Osteoblast (primary cell): ENCODE results near the gene PKMYT1. TPM values are rescaled to one million over a fixed set of nuclear protein-coding genes. Genes with fewer than 3 reads are reported as not detected.

Source experiments
- DNase-seq: peaks from one replicate; pipeline ENCODE4 v3.0.0; 2011; ENCODE audit warnings: low spot score, mixed read lengths; ENCODE audit not compliant: insufficient read length; ENCODE audit errors: missing footprints
- H2AFZ ChIP-seq: 2 replicates; pipeline ENCODE4 v1.6.0; 2011; ENCODE audit warnings: mild to moderate bottlenecking, low read length
- H3K27ac ChIP-seq: 2 replicates; pipeline ENCODE4 v1.5.1; 2011; ENCODE audit warnings: mild to moderate bottlenecking, low read depth, low read length, moderate library complexity
- H3K27me3 ChIP-seq: 2 replicates; pipeline ENCODE4 v1.6.0; 2012; ENCODE audit warnings: mild to moderate bottlenecking, control low read depth, inconsistent platforms, low read length, moderate library complexity; ENCODE audit not compliant: insufficient read depth
- H3K36me3 ChIP-seq: 2 replicates; pipeline ENCODE4 v1.5.1; 2011; ENCODE audit warnings: mild to moderate bottlenecking, low read length, control low read depth, moderate library complexity; ENCODE audit not compliant: insufficient read depth
- H3K4me1 ChIP-seq: 2 replicates; pipeline ENCODE4 v1.5.1; 2011; ENCODE audit warnings: mild to moderate bottlenecking, low read length, control low read depth, moderate library complexity; ENCODE audit not compliant: insufficient read depth
- H3K4me2 ChIP-seq: 2 replicates; pipeline ENCODE4 v1.6.0; 2011; ENCODE audit warnings: mild to moderate bottlenecking, low read length; ENCODE audit not compliant: insufficient read depth
- H3K4me3 ChIP-seq: fragments of 200-600 bp; sonication (generic); 3 replicates; pipeline ENCODE4 v1.5.1; 2012; ENCODE audit warnings: mild to moderate bottlenecking, low read length, inconsistent platforms; ENCODE audit not compliant: insufficient read depth
- H3K79me2 ChIP-seq: 2 replicates; pipeline ENCODE4 v1.6.0; 2012; ENCODE audit warnings: mild to moderate bottlenecking, low read length, control low read depth, inconsistent platforms; ENCODE audit not compliant: insufficient read depth
- H3K9me3 ChIP-seq: 2 replicates; pipeline ENCODE4 v1.5.1; 2011; ENCODE audit warnings: low read depth, low read length, control low read depth
- H4K20me1 ChIP-seq: 2 replicates; pipeline ENCODE4 v1.6.0; 2012; ENCODE audit warnings: mild to moderate bottlenecking, low read length, control low read depth; ENCODE audit not compliant: insufficient read depth
- CTCF ChIP-seq: IDR thresholded peaks from 2 replicates; pipeline ENCODE4 v1.5.1; 2011; ENCODE audit warnings: mild to moderate bottlenecking, low read depth, low read length, moderate library complexity; ENCODE audit errors: extremely low read depth
- total RNA-seq: library from RNA; depleted of rRNA; stranded (reverse); fragments of >200 nt; gene quantifications from 2 replicates; pipeline ENCODE4 v1.2.3, GENCODE V29; 2012

The PKMYT1 gene
- total RNA-seq, 1 donor: 1.4 TPM

DNA sequence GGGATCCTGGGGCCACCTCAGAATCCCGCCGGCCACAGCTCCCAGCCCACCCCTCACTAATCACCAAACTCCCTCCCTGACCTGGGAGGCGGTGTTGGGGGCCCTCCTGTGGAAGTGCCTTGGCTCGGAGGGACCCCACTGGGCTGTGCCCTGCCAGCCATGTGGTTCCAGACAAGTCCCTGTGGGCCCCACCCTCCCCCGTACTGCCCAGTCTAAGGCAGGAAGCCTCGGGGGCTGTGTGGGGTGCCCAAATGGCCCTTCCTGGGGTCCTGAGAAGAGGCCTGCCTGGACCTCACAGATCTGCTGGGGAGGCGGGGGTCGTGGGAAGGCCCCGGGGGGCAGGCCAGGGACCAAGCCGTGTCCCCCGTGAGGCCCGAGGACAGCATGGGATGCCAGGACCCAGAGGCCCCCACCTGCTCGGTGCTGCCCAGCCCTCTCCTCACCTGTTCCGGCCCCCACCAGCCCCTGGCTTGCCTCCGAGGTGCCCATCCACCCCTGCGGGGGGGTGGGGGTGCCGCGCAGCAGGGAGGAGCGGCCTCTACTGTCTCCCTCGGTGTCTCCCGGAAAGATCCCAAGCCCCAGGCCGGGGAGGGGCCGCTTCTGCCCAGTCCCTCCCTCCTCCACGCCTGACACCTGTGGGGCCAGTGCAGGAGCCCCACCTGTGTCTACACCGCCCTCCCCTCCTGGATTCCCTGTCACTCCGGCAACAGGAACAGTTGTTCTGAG, 25.4 kb downstream of the PKMYT1 start:
- no peaks in the 10 kb centered on the region for H3K36me3 ChIP-seq
- no peak overlapping the region for H3K27ac ChIP-seq
- H2AFZ ChIP-seq: no peak overlapping the region
- DNase-seq: peak; percentile 47
- no peak overlapping the region for H3K4me3 ChIP-seq
- no peak overlapping the region for H3K4me2 ChIP-seq
- TF ChIP-seq CTCF: no peak
- H3K79me2 ChIP-seq: no peaks in the 10 kb centered on the region
- no peaks in the 10 kb centered on the region for H3K9me3 ChIP-seq
- H4K20me1 ChIP-seq: no peaks in the 10 kb centered on the region
- H3K4me1 ChIP-seq: no peaks in the 10 kb centered on the region
- peaks cover 18% of the 10 kb centered on the region for H3K27me3 ChIP-seq

DNA sequence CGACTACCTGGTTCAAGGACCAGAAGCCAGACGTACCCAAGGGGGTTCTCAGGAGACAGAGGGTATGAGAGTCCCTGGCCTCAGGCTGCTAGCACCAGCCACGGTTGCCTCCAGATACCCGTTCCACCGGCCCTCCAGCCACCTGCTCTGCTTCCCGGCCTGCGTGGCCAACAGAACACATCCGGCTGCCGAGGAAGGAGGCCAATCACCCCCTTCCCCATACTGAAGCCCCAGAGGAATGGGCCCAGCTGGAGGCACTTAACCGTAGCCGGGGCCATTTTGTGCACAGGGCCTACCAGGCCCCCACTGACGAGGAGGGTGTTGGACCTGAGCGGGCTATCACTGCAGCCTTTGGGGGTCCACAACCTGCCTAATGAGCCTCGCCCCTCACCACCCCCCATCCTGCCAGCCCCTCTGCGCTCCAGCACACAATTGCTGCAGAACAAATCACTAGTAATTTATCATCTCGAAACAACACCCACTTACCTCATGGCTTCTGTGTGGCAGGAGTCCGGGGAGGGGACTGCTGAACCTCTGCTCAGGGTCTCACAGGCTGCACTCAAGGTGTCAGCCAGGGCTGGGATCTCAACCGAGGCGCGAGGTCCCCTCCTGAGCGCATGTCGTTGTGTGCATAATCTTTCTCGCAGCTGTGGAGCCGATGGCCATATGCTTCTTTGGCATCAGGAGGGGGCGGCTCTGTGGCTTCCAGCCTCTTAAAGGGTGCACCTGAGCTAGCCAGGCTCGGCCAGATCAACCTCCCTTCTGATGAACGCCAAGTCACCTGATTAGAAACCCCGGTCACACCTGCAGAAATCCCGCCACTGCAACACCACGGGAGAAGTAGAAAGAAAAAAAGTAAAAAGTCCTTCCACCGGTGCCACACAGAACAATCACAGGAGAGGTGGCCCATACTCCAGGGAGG, 26.3 kb downstream of the PKMYT1 start:
- Histone ChIP-seq H3K4me1 (no peaks in the 10 kb centered on the region), H4K20me1 (no peaks in the 10 kb centered on the region), H3K4me3 (no peak overlapping the region), H3K27me3 (peaks cover 12% of the 10 kb centered on the region), H3K27ac (no peak overlapping the region), H3K36me3 (no peaks in the 10 kb centered on the region), H3K79me2 (no peaks in the 10 kb centered on the region), H3K9me3 (no peaks in the 10 kb centered on the region), H2AFZ (no peak overlapping the region), H3K4me2 (no peak overlapping the region)
- DNase-seq: peak; percentile 22
- TF ChIP-seq CTCF: no peak

GRCh38 chr16:2952679-2953078, 27.6 kb downstream of the PKMYT1 start:
- Histone ChIP-seq H2AFZ (no peak overlapping the region), H3K27me3 (peaks cover 10% of the 10 kb centered on the region), H4K20me1 (no peaks in the 10 kb centered on the region), H3K27ac (no peak overlapping the region), H3K4me3 (no peak overlapping the region), H3K79me2 (no peaks in the 10 kb centered on the region), H3K9me3 (no peaks in the 10 kb centered on the region), H3K36me3 (peaks cover 5% of the 10 kb centered on the region), H3K4me2 (no peak overlapping the region), H3K4me1 (no peaks in the 10 kb centered on the region)
- TF ChIP-seq CTCF: no peak
- peak; percentile 59 for DNase-seq

DNA sequence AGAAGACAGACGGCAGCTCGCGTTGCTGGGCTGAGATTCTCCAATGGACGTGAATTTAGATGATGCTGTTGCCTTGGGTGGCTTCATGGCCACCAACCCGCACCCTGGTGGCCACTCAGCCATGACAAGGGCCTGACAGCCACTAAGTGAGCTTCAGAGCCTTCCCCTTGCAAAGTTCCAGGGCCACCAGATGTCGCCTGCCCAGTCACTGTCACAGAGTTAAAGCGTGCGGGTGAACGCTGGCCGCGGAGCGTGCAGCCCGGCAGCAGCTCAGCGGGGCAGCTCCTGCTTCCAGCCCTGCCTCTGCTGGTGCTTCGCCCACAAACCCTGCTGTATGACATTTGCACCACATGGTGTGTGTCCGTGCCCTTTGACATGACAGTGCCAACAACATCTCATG, 29.5 kb downstream of the PKMYT1 start:
- Histone ChIP-seq H3K27me3 (peaks cover 10% of the 10 kb centered on the region), H3K4me1 (no peaks in the 10 kb centered on the region), H3K36me3 (peaks cover 11% of the 10 kb centered on the region), H4K20me1 (no peaks in the 10 kb centered on the region), H2AFZ (no peak overlapping the region), H3K4me2 (no peak overlapping the region), H3K79me2 (no peaks in the 10 kb centered on the region), H3K9me3 (no peaks in the 10 kb centered on the region), H3K4me3 (no peak overlapping the region), H3K27ac (no peak overlapping the region)
- no peak for TF ChIP-seq CTCF
- DNase-seq: peak; percentile 37
